Adrenal gland (tissue), 19 donors: ENCODE results near the gene IL18RAP. TPM values are rescaled to one million over a fixed set of nuclear protein-coding genes. Genes with fewer than 3 reads are reported as not detected.

Experiments
- DNase-seq, 7 donors: peaks; one replicate each; pipeline ENCODE4 v3.0.0-alpha.2; 2019 to 2020
- H3K27ac ChIP-seq, 5 donors: fragments of 200-600 bp; sonication (generic) in 4 of 5; 1 replicate in 3 of 5; 2 replicates in 2 of 5; pipeline versions ENCODE4 v1.5.1 to v1.8.0; 2016 to 2020; ENCODE audit warnings: mild to moderate bottlenecking in 1 of 5
- H3K27me3 ChIP-seq: fragments of 200-600 bp; 2 replicates; pipeline ENCODE4 v1.8.0; 2021
- H3K36me3 ChIP-seq, 2 donors: fragments of 200-600 bp; replicated peaks in 1 of 2; 1 replicate in 1 of 2; 2 replicates in 1 of 2; pipeline versions ENCODE4 v1.5.1 to v1.8.0; 2018 to 2022
- H3K4me1 ChIP-seq, 2 donors: fragments of 200-600 bp; replicated peaks in 1 of 2; 1 replicate in 1 of 2; 2 replicates in 1 of 2; pipeline versions ENCODE4 v1.5.1 to v1.8.0; 2018 to 2021
- H3K4me3 ChIP-seq, 4 donors: fragments of 200-600 bp; sonication (generic) in 3 of 4; one replicate each; pipeline ENCODE4 v1.5.1; 2016 to 2018
- H3K9me3 ChIP-seq, 3 donors: fragments of 200-600 bp; sonication (generic) in 1 of 3; replicated peaks in 1 of 3; 1 replicate in 2 of 3; 2 replicates in 1 of 3; pipeline versions ENCODE4 v1.5.1 to v1.8.0; 2016 to 2021
- CTCF ChIP-seq, 6 experiments: fragments of 450-650 bp in 4 of 6; fragments of 200-600 bp in 2 of 6; sonication (generic) in 1 of 6; IDR thresholded peaks; 1 replicate in 5 of 6; 2 replicates in 1 of 6; pipeline versions ENCODE4 v1.5.1 to v1.8.0; 2016 to 2021; ENCODE audit warnings: antibody characterized with exemption in 6 of 6, mild to moderate bottlenecking in 2 of 6, moderate library complexity in 1 of 6
- POLR2A ChIP-seq, 2 donors: fragments of 450-650 bp; IDR thresholded peaks; one replicate each; pipeline ENCODE4 v1.6.1; 2017; ENCODE audit warnings: antibody characterized with exemption in 2 of 2, mild to moderate bottlenecking in 2 of 2, moderate library complexity in 1 of 2
- WGBS, 4 donors: extraction: QIAGEN DNeasy Blood & Tissue Kit in 2 of 4; methylation state at CpG; one replicate each; pipeline versions ENCODE4 v1.1.5 to v1.1.7; 2013 to 2017; 5-methylcytosine and 5-hydroxymethylcytosine counted together
- intact Hi-C, 2 donors: fragments of 100-400 bp; cut with DNase I; formaldehyde crosslinking; loops; one replicate each; pipeline versions ENCODE4 v1.14.1 to v1.15.0; 2022 to 2023
- long read RNA-seq, 10 donors: library from polyadenylated mRNA in 3 of 10; unstranded in 2 of 10; stranded (forward) in 1 of 10; transcript quantifications; one replicate each; pipeline ENCODE4 v2.0.0 and lab custom pipeline, GENCODE V29; 2021 to 2026
- polyA plus RNA-seq, 3 donors: library from polyadenylated mRNA; stranded (reverse); fragments of 200-250 nt in 2 of 3; fragments of 350-450 nt in 1 of 3; fragmentation: Illumina TruSeq in 1 of 3; extraction: RNeasy Lipid Tissue Mini Kit (QIAGEN cat#74804) in 1 of 3; gene quantifications; one replicate each; pipeline ENCODE4 v1.2.3, GENCODE V29; 2013 to 2014
- total RNA-seq, 9 donors: library from RNA; depleted of rRNA in 4 of 9; stranded (reverse); fragments of >200 nt in 4 of 9; fragments of 120-200 nt in 1 of 9; fragmentation: NEBNext Ultra II Directional in 1 of 9; extraction: Animal tissue kit (Norgen Biotek cat#: 25700) in 1 of 9; gene quantifications; one replicate each; pipeline versions ENCODE4 v1.1.0 to v1.2.4, GENCODE V29; 2013 to 2023
- donor health status: healthy with polysubstance abuse.
- donor health status: Bipolar disorder and iron deficiency.
- donor health status: DM: yes; HTN: yes; CAD: no.
- donor health status: DM: no; HTN: no; CAD: no.
- donor health status: DM: no; HTN: no; CAD: no.
- donor health status: DM: yes; HTN: yes; CAD: no.

IL18RAP gene
- total RNA-seq (under 1 TPM in 8 of 9 donors, not detected in 1; 0.14 to 0.94 (median 0.26) TPM), polyA plus RNA-seq (1 to 10 TPM in 1 of 3 donors, under 1 TPM in 2; 0.26 to 1.4 (median 0.51) TPM)
- long read RNA-seq, donor 1: 0 reads
- long read RNA-seq, donor 2: 0 reads
- long read RNA-seq, donor 3: 0 reads
- long read RNA-seq, donor 4: 0 reads
- long read RNA-seq, donor 5: 0 reads
- long read RNA-seq, donor 6: 0 reads
- long read RNA-seq, donor 7: 0 reads
- long read RNA-seq, donor 8: 0 reads
- long read RNA-seq, donor 9: 0 reads
- long read RNA-seq, donor 10: 0 reads

GRCh38 chr2:102422910-102423309 lies at the start of gene IL18RAP:
Gene IL18RAP, plus strand, starts transcription at chr2:102423160. Its CDS starts 118 bp downstream, at chr2:102423278.
- H3K4me1 ChIP-seq: no peaks in the 10 kb centered on the region
- H3K27ac ChIP-seq: no peak within 1 kb of the TSS
- peaks cover 0 to under 1% (median 0%) of the 10 kb centered on the region in 3 donors for H3K9me3 ChIP-seq
- DNase-seq: no peak
- intact Hi-C loops: no loop called here
- WGBS, 4 donors: 45 to 57% (median 51%) methylated on average over 3 of the region's 3 CpGs
- H3K36me3 ChIP-seq: no peaks in the 10 kb centered on the region
- no peak within 1 kb of the TSS for H3K4me3 ChIP-seq
- H3K27me3 ChIP-seq: no peaks in the 10 kb centered on the region
- TF ChIP-seq POLR2A (IDR thresholded peaks at IDR 0.05) (no peak), CTCF (IDR thresholded peaks at IDR 0.05) (no peak)

GRCh38 chr2:102376052-102376591 lies 46.8 kb upstream of the IL18RAP start:
- no peak overlapping the region for H3K4me3 ChIP-seq
- WGBS, 4 donors: 47 to 63% (median 57%) methylated on average over 1 of the region's 1 CpG
- TF ChIP-seq POLR2A (IDR thresholded peaks at IDR 0.05): no peak
- no peak for TF ChIP-seq CTCF (IDR thresholded peaks at IDR 0.05)
- no peaks in the 10 kb centered on the region for H3K4me1 ChIP-seq
- no peaks in the 10 kb centered on the region for H3K36me3 ChIP-seq
- no peaks in the 10 kb centered on the region for H3K9me3 ChIP-seq
- no peak for DNase-seq
- H3K27ac ChIP-seq: no peak overlapping the region
- intact Hi-C loops: no loop called here
- H3K27me3 ChIP-seq: no peaks in the 10 kb centered on the region

GRCh38 chr2:102383722-102384121 lies 39.2 kb upstream of the IL18RAP start:
- Histone ChIP-seq H3K4me1 (no peaks in the 10 kb centered on the region), H3K4me3 (no peak overlapping the region), H3K27ac (no peak overlapping the region), H3K9me3 (peaks cover 0 to 12% (median 0%) of the 10 kb centered on the region in 3 donors), H3K36me3 (no peaks in the 10 kb centered on the region), H3K27me3 (no peaks in the 10 kb centered on the region)
- no peak for DNase-seq
- intact Hi-C loops: no loop called here
- TF ChIP-seq POLR2A (IDR thresholded peaks at IDR 0.05) (no peak), CTCF (IDR thresholded peaks at IDR 0.05) (no peak)

- no peaks in the 10 kb centered on the region for H3K4me1 ChIP-seq
- H3K9me3 ChIP-seq: peaks cover 0 to 12% (median 0%) of the 10 kb centered on the region in 3 donors
- no peak for DNase-seq
- 64 to 90% (median 83%) methylated on average over 1 of the region's 1 CpG for WGBS, 4 donors
- no peaks in the 10 kb centered on the region for H3K27me3 ChIP-seq
- H3K36me3 ChIP-seq: no peaks in the 10 kb centered on the region
- TF ChIP-seq POLR2A (IDR thresholded peaks at IDR 0.05) (no peak), CTCF (IDR thresholded peaks at IDR 0.05) (no peak)
- no peak overlapping the region for H3K27ac ChIP-seq
- intact Hi-C loops: no loop called here
- H3K4me3 ChIP-seq: no peak overlapping the region
Observed at GRCh38 chr2:102385522-102385921, 37.4 kb upstream of the IL18RAP start.
